AG04450 (cell line): ENCODE data around the gene C17orf50. TPM values are rescaled to one million over a fixed set of nuclear protein-coding genes. Genes with fewer than 3 reads are reported as not detected.
A peak's percentile ranks its signal among the peaks of the same experiment; 100 is the strongest.

Source experiments
- CTCF ChIA-PET: fragments of 300-600, 350-600 bp; formaldehyde crosslinking; extraction: SDS; loops from one replicate; lab custom pipeline; 2022; ENCODE audit warnings: antibody characterized with exemption, inconsistent platforms; lab: Charles Lee
- POLR2A ChIA-PET: fragments of 350-600 bp; formaldehyde crosslinking; extraction: SDS; loops from one replicate; lab custom pipeline; 2021; ENCODE audit warnings: antibody characterized with exemption, inconsistent platforms; lab: Yijun Ruan, JAX
- DNase-seq: peaks from one replicate; pipeline ENCODE4 v3.0.0-alpha.2; 2011; ENCODE audit warnings: low read depth, low spot score
- H3K27ac ChIP-seq: one replicate; pipeline ENCODE4 v1.5.1; 2012; ENCODE audit warnings: low read depth, low read length, control low read depth
- H3K27me3 ChIP-seq: one replicate; pipeline ENCODE4 v1.6.0; 2012; ENCODE audit warnings: low read length; ENCODE audit not compliant: control insufficient read depth, insufficient read depth
- H3K4me3 ChIP-seq: 2 replicates; pipeline ENCODE4 v1.5.1; 2011; ENCODE audit warnings: mild to moderate bottlenecking, low read depth, low read length, control low read depth
- H3K9me3 ChIP-seq: 2 replicates; pipeline ENCODE4 v1.5.1; 2012; ENCODE audit warnings: low read length; ENCODE audit not compliant: control insufficient read depth, insufficient read depth
- polyA plus RNA-seq: library from polyadenylated mRNA; depleted of rRNA; stranded (reverse); fragments of >200 nt; gene quantifications from 2 replicates; pipeline ENCODE4 v1.2.3, GENCODE V29; 2011
- TF ChIP-seq, protein P1 (sequence below): IDR thresholded peaks from 2 replicates; pipeline ENCODE4 v1.5.1; 2011; ENCODE audit warnings: low read depth, low read length, control low read depth, inconsistent platforms

C17orf50 gene
- polyA plus RNA-seq, 1 experiment = not detected

DNA sequence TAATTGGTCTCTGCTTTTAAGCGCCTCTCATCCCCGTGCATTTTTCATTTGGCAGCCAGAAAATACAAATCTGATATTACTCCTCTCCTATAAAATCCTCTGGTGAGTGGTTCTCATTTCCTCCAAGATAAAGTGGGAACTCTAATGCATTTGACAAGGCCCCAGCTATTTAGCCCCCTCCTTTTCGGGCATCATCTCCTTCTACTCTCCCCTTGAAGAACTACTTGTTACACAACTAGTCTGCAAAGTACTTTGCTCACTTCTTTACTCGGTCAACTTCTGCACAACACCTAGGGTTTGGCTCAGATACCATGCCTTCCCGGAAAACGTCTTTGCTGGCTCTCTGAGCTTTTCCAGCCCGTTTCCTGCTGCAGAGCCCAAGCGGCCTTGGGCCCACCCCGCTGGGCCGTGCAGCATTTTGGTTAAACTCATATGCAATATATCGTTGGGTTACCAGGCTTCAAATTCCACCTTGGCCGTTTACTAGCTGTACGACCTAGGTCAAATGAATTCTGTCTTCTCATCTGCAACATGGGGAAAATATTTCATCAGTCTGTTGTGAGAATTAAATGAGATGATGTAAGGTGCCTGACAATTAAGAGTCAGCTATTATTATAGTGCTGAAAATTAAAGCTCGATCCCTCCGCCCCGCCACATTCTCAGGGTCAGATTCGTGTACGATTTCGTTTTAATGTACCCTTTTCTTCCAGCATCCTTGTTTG, 47.7 kb downstream of the C17orf50 start:
- POLR2A ChIA-PET = interaction anchor here (0.5 to 1.8 kb wide), 15 partner anchors 9 to 565 kb away, joined by 3 to 24 read pairs (median 5); partner anchors contain the start of genes AP2B1, PEX12, RASL10B and SLFN5
- Histone ChIP-seq H3K4me3 (peak overlapping the region; percentile 99), H3K27me3 (no peaks in the 10 kb centered on the region), H3K9me3 (no peaks in the 10 kb centered on the region; the same call in 1 of the 2 replicates), H3K27ac (peak overlapping the region; percentile 84)
- no peak for DNase-seq
- CTCF ChIA-PET = interaction anchor here (0.5 to 9.6 kb wide), 30 partner anchors 9 to 769 kb away, joined by 3 to 478 read pairs (median 5); partner anchors contain the start of gene C17orf50
- TF ChIP-seq, protein P1, sequence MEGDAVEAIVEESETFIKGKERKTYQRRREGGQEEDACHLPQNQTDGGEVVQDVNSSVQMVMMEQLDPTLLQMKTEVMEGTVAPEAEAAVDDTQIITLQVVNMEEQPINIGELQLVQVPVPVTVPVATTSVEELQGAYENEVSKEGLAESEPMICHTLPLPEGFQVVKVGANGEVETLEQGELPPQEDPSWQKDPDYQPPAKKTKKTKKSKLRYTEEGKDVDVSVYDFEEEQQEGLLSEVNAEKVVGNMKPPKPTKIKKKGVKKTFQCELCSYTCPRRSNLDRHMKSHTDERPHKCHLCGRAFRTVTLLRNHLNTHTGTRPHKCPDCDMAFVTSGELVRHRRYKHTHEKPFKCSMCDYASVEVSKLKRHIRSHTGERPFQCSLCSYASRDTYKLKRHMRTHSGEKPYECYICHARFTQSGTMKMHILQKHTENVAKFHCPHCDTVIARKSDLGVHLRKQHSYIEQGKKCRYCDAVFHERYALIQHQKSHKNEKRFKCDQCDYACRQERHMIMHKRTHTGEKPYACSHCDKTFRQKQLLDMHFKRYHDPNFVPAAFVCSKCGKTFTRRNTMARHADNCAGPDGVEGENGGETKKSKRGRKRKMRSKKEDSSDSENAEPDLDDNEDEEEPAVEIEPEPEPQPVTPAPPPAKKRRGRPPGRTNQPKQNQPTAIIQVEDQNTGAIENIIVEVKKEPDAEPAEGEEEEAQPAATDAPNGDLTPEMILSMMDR = no peak

DNA sequence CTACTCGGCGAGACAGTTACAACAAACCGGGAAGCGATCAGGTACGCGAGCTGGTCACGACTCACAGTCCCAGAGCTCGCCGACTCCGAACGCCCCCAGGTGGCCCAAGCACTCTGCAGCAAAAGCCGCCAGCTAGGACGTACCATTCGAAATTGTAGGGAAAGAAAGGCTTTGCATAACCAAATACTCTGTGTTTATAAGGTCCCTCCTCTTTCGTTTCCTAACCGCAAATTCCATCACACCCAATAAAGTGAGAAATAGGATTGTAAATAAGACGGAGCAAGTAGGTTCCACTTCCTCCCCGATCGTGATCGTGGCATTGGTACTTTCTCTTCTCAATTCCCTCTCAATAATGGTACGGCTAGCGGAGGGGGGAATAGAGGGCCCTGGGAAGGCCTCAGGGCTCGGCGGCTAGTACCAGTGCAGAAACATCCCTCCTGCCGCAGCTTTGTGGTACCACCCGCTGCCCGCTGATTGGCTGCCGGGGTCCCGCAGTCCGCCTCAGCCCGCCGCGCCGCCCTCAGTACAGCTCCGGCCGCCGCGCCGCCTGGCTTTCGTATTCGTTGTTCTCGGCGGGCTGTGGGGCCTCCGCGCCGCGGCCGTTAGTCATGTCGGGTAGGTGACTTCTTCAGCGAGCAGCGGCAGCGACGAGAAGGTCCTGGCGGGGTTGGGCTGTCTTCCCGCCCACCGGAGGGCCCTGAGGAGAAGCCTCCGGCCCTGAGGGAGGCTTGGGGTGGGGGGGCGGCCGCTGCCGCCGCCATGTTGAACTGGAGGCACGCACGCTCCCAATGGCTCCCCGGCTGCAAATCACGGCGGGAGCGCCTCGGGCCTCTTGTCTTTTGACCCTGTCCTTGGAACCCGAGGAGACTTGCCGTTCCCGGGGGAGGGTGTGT, 48.5 kb downstream of the C17orf50 start, which contains the start of gene TAF15:
Gene TAF15, plus strand, starts transcription at position 523 of the 893 bp plus-strand sequence. Its CDS starts 86 bp downstream, at position 609.
- no peaks in the 10 kb centered on the region for H3K27me3 ChIP-seq
- TF ChIP-seq, protein P1 = peak; percentile 78
- peak within 1 kb of the TSS; percentile 91 for H3K27ac ChIP-seq
- POLR2A ChIA-PET = interaction anchor here (0.5 to 1.8 kb wide), 25 partner anchors 8 to 1082 kb away, joined by 3 to 24 read pairs (median 4); partner anchors contain the start of genes AP2B1, MRM1, PEX12 and RASL10B
- H3K4me3 ChIP-seq = peak within 1 kb of the TSS; percentile 99
- CTCF ChIA-PET = interaction anchor here (0.6 to 9.6 kb wide), 28 partner anchors 8 to 768 kb away, joined by 3 to 478 read pairs (median 5); partner anchors contain the start of gene C17orf50
- H3K9me3 ChIP-seq = no peaks in the 10 kb centered on the region; the same call in 1 of the 2 replicates
- DNase-seq = peak; percentile 96

DNA sequence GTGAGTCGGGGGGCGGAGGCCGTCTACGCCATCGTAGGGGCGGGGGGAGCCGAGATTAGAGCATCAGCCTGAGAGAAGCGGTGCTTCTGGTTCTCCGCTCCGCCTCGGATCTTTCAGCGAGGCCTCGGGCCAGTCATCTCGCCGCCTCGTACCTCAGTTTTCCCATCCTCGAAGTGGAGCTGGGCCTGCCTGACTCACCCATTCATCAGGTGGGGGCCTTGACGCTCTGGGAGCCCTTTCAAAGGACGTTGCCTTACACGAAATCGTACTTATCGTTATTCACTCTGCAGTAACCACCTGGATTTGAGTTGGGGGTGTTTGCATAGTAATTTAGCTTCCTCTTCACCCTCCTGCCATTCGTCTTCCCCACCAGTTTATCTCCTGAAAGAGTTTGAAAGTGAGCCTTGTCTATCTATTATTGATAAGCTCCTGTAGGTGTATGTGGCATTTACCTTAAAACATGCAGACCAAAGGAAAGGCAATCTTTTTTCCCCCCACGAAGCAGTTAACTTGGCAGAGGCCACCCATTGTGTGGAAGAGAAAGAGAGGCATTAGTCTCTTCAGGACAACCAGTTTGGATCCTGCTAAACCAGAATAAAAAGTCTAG, 49.3 kb downstream of the C17orf50 start:
- no peaks in the 10 kb centered on the region; the same call in 1 of the 2 replicates for H3K9me3 ChIP-seq
- DNase-seq = no peak
- POLR2A ChIA-PET = interaction anchor here (0.6 to 1.8 kb wide), 7 partner anchors 9 to 791 kb away, joined by 3 to 13 read pairs (median 4); partner anchors contain the start of gene MRM1
- CTCF ChIA-PET = interaction anchor here (1.0 to 9.6 kb wide), 8 partner anchors 10 to 196 kb away, joined by 3 to 478 read pairs (median 12); partner anchors contain the start of gene C17orf50
- H3K4me3 ChIP-seq = peak overlapping the region; percentile 99
- H3K27ac ChIP-seq = peak overlapping the region; percentile 91
- no peaks in the 10 kb centered on the region for H3K27me3 ChIP-seq
- TF ChIP-seq, protein P1 = no peak

DNA sequence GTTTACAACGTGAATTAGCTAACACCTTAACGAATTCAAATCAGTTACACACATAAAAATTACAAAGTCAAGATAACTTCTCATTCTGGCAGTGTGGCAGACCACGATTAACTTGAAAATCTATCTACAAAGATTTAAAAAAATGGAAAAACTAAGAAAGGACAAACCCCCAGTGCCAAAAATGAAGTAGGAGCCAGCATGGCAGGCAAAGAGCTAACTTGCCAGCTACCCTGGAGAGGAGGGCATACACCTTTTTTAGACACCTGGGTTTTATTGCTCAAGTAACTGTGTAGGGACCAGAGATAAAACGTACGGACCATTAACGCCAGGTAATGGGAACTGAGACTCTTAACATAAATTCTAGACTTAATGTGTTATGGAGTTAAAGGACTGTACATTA, 51.1 kb downstream of the C17orf50 start:
- POLR2A ChIA-PET = no interaction called here
- Histone ChIP-seq H3K9me3 (no peaks in the 10 kb centered on the region; the same call in 1 of the 2 replicates), H3K27ac (no peak overlapping the region), H3K4me3 (no peak overlapping the region), H3K27me3 (no peaks in the 10 kb centered on the region)
- no peak for DNase-seq
- CTCF ChIA-PET = interaction anchor here (9.6 kb wide), 1 partner anchor 46 kb away, joined by 478 read pairs; the partner anchor contains the start of gene C17orf50
- TF ChIP-seq, protein P1 = no peak
